HG03432 (cell line): Measurements from ENCODE around the gene FBXL14.

Experiments used
- ATAC-seq: cut with Tn5 transposase; IDR thresholded peaks from one replicate; pipeline ENCODE4 v1.9.1; 2021; ENCODE audit warnings: mild to moderate bottlenecking, moderate library complexity; ENCODE audit not compliant: unreplicated experiment

The FBXL14 gene

GRCh38 chr12:1517734-1518525 is 76.5 kb downstream of the FBXL14 start:
- ATAC-seq: no peak

GRCh38 chr12:1517007-1517406 is 77.4 kb downstream of the FBXL14 start:
- no peak for ATAC-seq
